ENCODE results near the gene STK11IP.

The STK11IP gene

DNA sequence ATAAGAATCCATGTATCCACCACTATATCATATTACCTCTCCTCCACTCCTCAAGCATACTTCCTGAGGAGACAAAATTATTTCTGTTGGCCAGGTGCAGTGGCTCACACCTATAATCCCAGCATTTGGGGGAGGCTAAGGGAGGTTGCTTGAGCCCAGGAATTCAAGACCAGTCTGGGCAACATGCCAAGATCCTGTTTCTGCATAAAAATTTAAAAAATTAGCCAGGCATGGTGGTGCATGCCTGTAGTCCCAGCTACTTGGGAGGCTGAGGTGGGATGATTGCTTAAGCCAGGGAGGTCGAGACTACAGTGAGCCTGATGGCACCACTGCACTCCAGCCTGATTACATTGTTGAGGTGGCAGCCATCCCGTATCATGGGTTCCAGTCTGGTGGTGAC, 16.3 kb upstream of the STK11IP start:
- H3K9me3 ChIP-seq (ENCODE audit: low read length), result no peaks in the 10 kb centered on the region
- H2AFZ ChIP-seq (ENCODE audit: low read depth, low read length), result no peak overlapping the region
- H3K4me1 ChIP-seq (ENCODE audit: insufficient read depth, low read length), result peaks cover 21% of the 10 kb centered on the region
- H3K36me3 ChIP-seq (ENCODE audit: insufficient read depth, low read length), result no peaks in the 10 kb centered on the region
- H3K27me3 ChIP-seq (ENCODE audit: insufficient read depth, low read length), result peaks cover 16% of the 10 kb centered on the region
- H3K4me3 ChIP-seq (ENCODE audit: low read length), result no peak overlapping the region

GRCh38 chr2:219591091-219591490, 6.6 kb upstream of the STK11IP start:
- H3K4me1 ChIP-seq (ENCODE audit: insufficient read depth, low read length), result peaks cover 6% of the 10 kb centered on the region
- H3K9me3 ChIP-seq (ENCODE audit: low read length), result no peaks in the 10 kb centered on the region
- no peak overlapping the region for H3K4me3 ChIP-seq (ENCODE audit: low read length)
- no peak overlapping the region for H2AFZ ChIP-seq (ENCODE audit: low read depth, low read length)
- no peaks in the 10 kb centered on the region for H3K36me3 ChIP-seq (ENCODE audit: insufficient read depth, low read length)
- H3K27me3 ChIP-seq (ENCODE audit: insufficient read depth, low read length), result peaks cover 6% of the 10 kb centered on the region

DNA sequence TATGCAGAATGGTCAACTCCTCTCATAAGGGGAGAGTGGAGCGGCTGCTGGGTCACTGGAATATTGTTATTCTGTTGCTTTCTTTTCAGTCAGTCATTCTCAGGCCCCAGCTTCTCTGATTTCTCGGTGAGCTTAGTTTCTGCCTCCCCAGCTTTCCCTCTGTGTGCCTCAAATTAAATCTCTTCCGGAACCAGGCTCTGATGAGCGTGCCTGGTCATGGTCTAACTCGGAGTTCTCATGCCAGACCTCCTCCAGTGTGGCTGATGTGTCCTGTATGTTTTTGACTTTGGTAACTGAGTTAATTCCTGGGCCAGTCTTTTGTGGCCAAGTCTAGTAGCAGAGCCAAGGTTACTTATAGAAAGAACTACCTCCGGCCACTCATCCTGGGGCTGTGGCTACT, 4.9 kb upstream of the STK11IP start:
- H2AFZ ChIP-seq (ENCODE audit: low read depth, low read length), result no peak overlapping the region
- H3K36me3 ChIP-seq (ENCODE audit: insufficient read depth, low read length), result no peaks in the 10 kb centered on the region
- H3K4me3 ChIP-seq (ENCODE audit: low read length), result no peak overlapping the region
- no peaks in the 10 kb centered on the region for H3K9me3 ChIP-seq (ENCODE audit: low read length)
- no peaks in the 10 kb centered on the region for H3K27me3 ChIP-seq (ENCODE audit: insufficient read depth, low read length)
- H3K4me1 ChIP-seq (ENCODE audit: insufficient read depth, low read length), result peaks cover 14% of the 10 kb centered on the region

GRCh38 chr2:219593154-219593553, 4.5 kb upstream of the STK11IP start:
- Histone ChIP-seq H2AFZ (ENCODE audit: low read depth, low read length) (no peak overlapping the region), H3K4me3 (ENCODE audit: low read length) (no peak overlapping the region), H3K36me3 (ENCODE audit: insufficient read depth, low read length) (no peaks in the 10 kb centered on the region), H3K9me3 (ENCODE audit: low read length) (no peaks in the 10 kb centered on the region), H3K4me1 (ENCODE audit: insufficient read depth, low read length) (peaks cover 14% of the 10 kb centered on the region), H3K27me3 (ENCODE audit: insufficient read depth, low read length) (no peaks in the 10 kb centered on the region)

DNA sequence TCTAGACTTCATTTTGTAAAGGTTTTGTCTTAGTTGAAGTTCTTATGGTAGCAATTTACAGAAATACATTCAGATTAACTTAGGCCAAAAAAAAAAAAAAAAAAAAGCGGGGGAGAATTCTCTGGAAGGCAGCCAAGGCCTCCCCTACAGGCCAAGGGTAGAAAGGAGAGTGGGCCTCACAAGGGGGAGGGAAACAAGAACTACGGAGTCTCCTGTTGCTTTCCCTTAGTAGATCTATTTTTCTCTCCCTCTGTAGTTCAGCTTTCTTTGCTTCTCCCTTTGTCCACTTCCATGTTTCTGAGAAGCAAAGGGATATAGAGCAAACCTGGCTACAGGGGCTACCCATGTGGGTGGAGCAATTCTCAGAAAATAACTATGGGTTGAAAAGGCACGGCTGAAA, 2.4 kb upstream of the STK11IP start:
- no peaks in the 10 kb centered on the region for H3K9me3 ChIP-seq (ENCODE audit: low read length)
- peaks cover 17% of the 10 kb centered on the region for H3K4me1 ChIP-seq (ENCODE audit: insufficient read depth, low read length)
- no peak overlapping the region for H3K4me3 ChIP-seq (ENCODE audit: low read length)
- no peak overlapping the region for H2AFZ ChIP-seq (ENCODE audit: low read depth, low read length)
- H3K27me3 ChIP-seq (ENCODE audit: insufficient read depth, low read length), result no peaks in the 10 kb centered on the region
- H3K36me3 ChIP-seq (ENCODE audit: insufficient read depth, low read length), result no peaks in the 10 kb centered on the region

- Histone ChIP-seq H3K27me3 (ENCODE audit: insufficient read depth, low read length) (no peaks in the 10 kb centered on the region), H3K4me1 (ENCODE audit: insufficient read depth, low read length) (peaks cover 17% of the 10 kb centered on the region), H3K9me3 (ENCODE audit: low read length) (no peaks in the 10 kb centered on the region), H2AFZ (ENCODE audit: low read depth, low read length) (peak overlapping the region; percentile 86), H3K4me3 (ENCODE audit: low read length) (peak overlapping the region; percentile 81), H3K36me3 (ENCODE audit: insufficient read depth, low read length) (peaks cover 6% of the 10 kb centered on the region)
Measured at GRCh38 chr2:219596954-219597551, 604 bp upstream of the STK11IP start.

DNA sequence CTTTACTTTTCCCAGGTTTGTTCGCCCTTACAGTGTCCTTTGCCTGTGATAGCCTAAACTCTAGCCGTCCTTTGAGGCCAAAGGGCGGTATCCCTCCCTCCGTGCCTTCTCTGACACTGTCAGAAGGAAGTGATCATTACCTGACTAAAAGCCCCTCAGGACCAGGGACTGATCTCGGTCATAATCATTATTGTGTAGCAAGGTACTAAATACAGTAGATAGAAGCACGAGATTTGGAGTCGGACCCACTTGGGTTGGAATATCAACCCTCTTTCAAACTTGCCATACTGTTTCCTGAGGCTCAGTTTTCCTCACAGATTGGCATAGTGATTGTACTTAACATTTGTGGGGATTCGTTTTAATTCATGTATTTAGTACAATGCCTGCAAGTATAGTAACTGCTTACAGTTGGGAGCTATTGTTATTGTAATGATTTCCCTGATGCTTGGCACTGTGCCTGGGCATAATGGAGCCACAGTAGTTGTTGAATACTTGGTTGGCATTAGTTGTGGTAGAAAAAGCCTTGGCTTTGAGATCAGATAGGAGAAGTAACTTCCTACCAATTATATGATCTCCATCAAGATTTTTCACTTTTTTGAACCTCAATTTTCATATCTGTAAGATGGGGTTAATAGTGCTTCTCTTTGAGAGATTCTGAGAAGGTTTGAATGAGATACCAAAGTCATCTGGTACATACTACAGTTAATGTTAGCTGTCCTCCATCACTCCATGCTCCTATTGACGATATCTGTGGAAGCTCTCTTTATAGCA, 836 bp downstream of the STK11IP start:
- Histone ChIP-seq H3K4me1 (ENCODE audit: insufficient read depth, low read length) (peaks cover 17% of the 10 kb centered on the region), H3K4me3 (ENCODE audit: low read length) (peak overlapping the region; percentile 81), H3K27me3 (ENCODE audit: insufficient read depth, low read length) (no peaks in the 10 kb centered on the region), H3K36me3 (ENCODE audit: insufficient read depth, low read length) (peaks cover 14% of the 10 kb centered on the region), H2AFZ (ENCODE audit: low read depth, low read length) (peak overlapping the region; percentile 86), H3K9me3 (ENCODE audit: low read length) (no peaks in the 10 kb centered on the region)

DNA sequence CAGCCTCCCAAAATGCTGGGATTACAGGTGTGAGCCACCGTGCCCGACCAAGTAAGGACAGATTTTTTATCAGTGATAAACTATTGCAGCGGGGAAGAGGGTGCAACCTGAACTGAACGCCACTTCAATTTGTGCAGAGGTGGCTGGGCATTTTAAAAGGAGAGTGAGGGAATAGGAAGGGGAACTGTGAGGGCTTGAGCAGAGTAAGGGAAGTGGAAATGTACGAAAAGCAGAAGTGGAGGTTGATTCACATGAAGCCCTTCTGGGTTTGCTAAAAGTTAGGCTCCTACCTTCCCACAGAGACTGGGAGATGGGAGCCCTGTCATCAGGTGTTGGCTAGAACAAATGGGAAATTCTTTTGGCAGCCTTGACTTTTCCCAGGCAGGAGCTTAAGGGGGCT, 6.1 kb downstream of the STK11IP start:
- Histone ChIP-seq H3K4me1 (ENCODE audit: insufficient read depth, low read length) (no peaks in the 10 kb centered on the region), H3K36me3 (ENCODE audit: insufficient read depth, low read length) (peaks cover 49% of the 10 kb centered on the region), H2AFZ (ENCODE audit: low read depth, low read length) (no peak overlapping the region), H3K9me3 (ENCODE audit: low read length) (no peaks in the 10 kb centered on the region), H3K27me3 (ENCODE audit: insufficient read depth, low read length) (no peaks in the 10 kb centered on the region), H3K4me3 (ENCODE audit: low read length) (no peak overlapping the region)

GRCh38 chr2:219605607-219605954, 7.9 kb downstream of the STK11IP start:
- Histone ChIP-seq H3K4me1 (ENCODE audit: insufficient read depth, low read length) (no peaks in the 10 kb centered on the region), H3K36me3 (ENCODE audit: insufficient read depth, low read length) (peaks cover 56% of the 10 kb centered on the region), H3K27me3 (ENCODE audit: insufficient read depth, low read length) (no peaks in the 10 kb centered on the region), H2AFZ (ENCODE audit: low read depth, low read length) (no peak overlapping the region), H3K9me3 (ENCODE audit: low read length) (no peaks in the 10 kb centered on the region), H3K4me3 (ENCODE audit: low read length) (no peak overlapping the region)

GRCh38 chr2:219607931-219608330, 10.3 kb downstream of the STK11IP start:
- Histone ChIP-seq H3K9me3 (ENCODE audit: low read length) (no peaks in the 10 kb centered on the region), H3K4me3 (ENCODE audit: low read length) (no peak overlapping the region), H2AFZ (ENCODE audit: low read depth, low read length) (no peak overlapping the region), H3K4me1 (ENCODE audit: insufficient read depth, low read length) (no peaks in the 10 kb centered on the region), H3K36me3 (ENCODE audit: insufficient read depth, low read length) (peaks cover 45% of the 10 kb centered on the region), H3K27me3 (ENCODE audit: insufficient read depth, low read length) (no peaks in the 10 kb centered on the region)

- H2AFZ ChIP-seq (ENCODE audit: low read depth, low read length), result no peak overlapping the region
- H3K9me3 ChIP-seq (ENCODE audit: low read length), result no peaks in the 10 kb centered on the region
- no peak overlapping the region for H3K4me3 ChIP-seq (ENCODE audit: low read length)
- peaks cover 45% of the 10 kb centered on the region for H3K36me3 ChIP-seq (ENCODE audit: insufficient read depth, low read length)
- no peaks in the 10 kb centered on the region for H3K27me3 ChIP-seq (ENCODE audit: insufficient read depth, low read length)
- no peaks in the 10 kb centered on the region for H3K4me1 ChIP-seq (ENCODE audit: insufficient read depth, low read length)
Measured at GRCh38 chr2:219608399-219608964, 10.8 kb downstream of the STK11IP start.

GRCh38 chr2:219609149-219609750, 11.6 kb downstream of the STK11IP start:
- Histone ChIP-seq H2AFZ (ENCODE audit: low read depth, low read length) (no peak overlapping the region), H3K36me3 (ENCODE audit: insufficient read depth, low read length) (peaks cover 46% of the 10 kb centered on the region), H3K4me3 (ENCODE audit: low read length) (no peak overlapping the region), H3K27me3 (ENCODE audit: insufficient read depth, low read length) (no peaks in the 10 kb centered on the region), H3K4me1 (ENCODE audit: insufficient read depth, low read length) (no peaks in the 10 kb centered on the region), H3K9me3 (ENCODE audit: low read length) (no peaks in the 10 kb centered on the region)

DNA sequence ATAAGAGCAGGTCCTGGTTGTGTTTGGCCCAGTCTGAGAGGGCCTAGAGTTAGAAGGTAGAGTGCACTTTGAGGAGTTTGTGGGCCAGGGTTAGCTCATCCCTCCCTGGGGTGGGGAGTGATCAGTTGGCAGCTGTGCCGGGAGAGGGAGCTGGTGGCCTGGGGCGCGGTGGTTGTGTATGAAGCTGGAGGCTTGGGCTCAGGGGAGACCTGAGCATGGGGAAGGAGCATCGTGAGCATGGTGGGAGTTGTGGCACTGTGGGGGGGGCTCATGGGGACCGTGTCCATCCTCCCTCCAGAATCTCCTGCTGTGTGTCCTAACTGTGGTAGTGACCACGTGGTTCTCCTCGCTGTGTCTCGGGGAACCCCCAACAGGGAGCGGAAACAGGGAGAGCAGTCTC, 13.6 kb downstream of the STK11IP start:
- Histone ChIP-seq H3K9me3 (ENCODE audit: low read length) (no peaks in the 10 kb centered on the region), H3K4me3 (ENCODE audit: low read length) (no peak overlapping the region), H3K27me3 (ENCODE audit: insufficient read depth, low read length) (no peaks in the 10 kb centered on the region), H2AFZ (ENCODE audit: low read depth, low read length) (no peak overlapping the region), H3K36me3 (ENCODE audit: insufficient read depth, low read length) (peaks cover 51% of the 10 kb centered on the region), H3K4me1 (ENCODE audit: insufficient read depth, low read length) (no peaks in the 10 kb centered on the region)
